Erythroblast (primary cell): ENCODE data around the gene DLG2.

Experiments used
- GATA1 ChIP-seq: IDR thresholded peaks from 2 replicates; pipeline ENCODE4 v1.6.1; 2011; ENCODE audit warnings: low read depth, mild to moderate bottlenecking, control low read depth, low read length, moderate library complexity
- POLR2A ChIP-seq: IDR thresholded peaks from 2 replicates; pipeline ENCODE4 v1.6.1; 2011; ENCODE audit warnings: mild to moderate bottlenecking, low read length

DNA sequence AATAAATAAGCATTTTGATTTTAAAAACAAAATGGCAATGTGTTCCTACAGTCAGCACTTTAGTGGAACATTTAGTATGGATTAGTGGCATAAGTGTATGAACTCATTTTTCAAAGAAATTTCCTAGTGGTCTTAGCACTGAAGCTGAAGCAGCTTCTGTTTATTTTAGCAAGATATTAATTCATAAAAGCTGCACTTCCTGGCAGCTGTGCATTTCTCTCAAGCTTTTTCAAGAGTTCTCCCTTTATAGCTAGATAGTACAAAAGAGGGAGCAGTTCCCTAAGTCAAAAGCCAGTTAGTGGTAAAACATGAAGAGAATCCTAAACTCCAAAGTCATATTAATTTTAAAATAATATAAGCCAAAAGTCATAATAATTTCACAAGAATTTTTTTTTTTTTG lies 1304.9 kb downstream of the DLG2 start:
- TF ChIP-seq POLR2A (no peak), GATA1 (no peak)
